Smooth muscle cell (in vitro differentiated cells): Measurements from ENCODE around the gene CIAPIN1. TPM values are rescaled to one million over a fixed set of nuclear protein-coding genes. Genes with fewer than 3 reads are reported as not detected.

Source experiments
- DNase-seq: peaks from one replicate; lab custom pipeline; 2025; ENCODE audit not compliant: unreplicated experiment; lab: John Stamatoyannopoulos, UW
- H2AFZ ChIP-seq: fragments of 200-600 bp; sonication (generic); 2 replicates; pipeline ENCODE4 v1.6.0; 2016; ENCODE audit warnings: antibody characterized with exemption, low read depth, mild to moderate bottlenecking
- H3F3A ChIP-seq: fragments of 200-600 bp; sonication (generic); 2 replicates; pipeline ENCODE4 v1.6.0; 2017; ENCODE audit warnings: antibody characterized with exemption, low read depth
- H3K27ac ChIP-seq: fragments of 200-600 bp; sonication (generic); 2 replicates; pipeline ENCODE4 v1.5.1; 2016; ENCODE audit warnings: low read depth, mild to moderate bottlenecking
- H3K27me3 ChIP-seq: fragments of 200-600 bp; sonication (generic); 2 replicates; pipeline ENCODE4 v1.6.1; 2016; ENCODE audit warnings: low read depth, mild to moderate bottlenecking
- H3K36me3 ChIP-seq: fragments of 200-600 bp; sonication (generic); 2 replicates; pipeline ENCODE4 v1.5.1; 2016; ENCODE audit warnings: low read depth
- H3K4me1 ChIP-seq: fragments of 200-600 bp; sonication (generic); 2 replicates; pipeline ENCODE4 v1.5.1; 2016; ENCODE audit warnings: low read depth
- H3K4me2 ChIP-seq: fragments of 200-600 bp; sonication (generic); 2 replicates; pipeline ENCODE4 v1.6.0; 2016; ENCODE audit warnings: mild to moderate bottlenecking
- H3K4me3 ChIP-seq: fragments of 200-600 bp; sonication (generic); 2 replicates; pipeline ENCODE4 v1.5.1; 2016; ENCODE audit warnings: mild to moderate bottlenecking
- H3K79me2 ChIP-seq: fragments of 200-600 bp; sonication (generic); 2 replicates; pipeline ENCODE4 v1.6.0; 2016; ENCODE audit warnings: low read depth, mild to moderate bottlenecking
- H3K9ac ChIP-seq: fragments of 200-600 bp; sonication (generic); 2 replicates; pipeline ENCODE4 v1.6.0; 2016; ENCODE audit warnings: low read depth
- H3K9me3 ChIP-seq: fragments of 200-600 bp; sonication (generic); replicated peaks from 2 replicates; pipeline ENCODE4 v1.5.1; 2016; ENCODE audit warnings: low read depth
- H4K20me1 ChIP-seq: fragments of 200-600 bp; sonication (generic); 2 replicates; pipeline ENCODE4 v1.6.0; 2016; ENCODE audit warnings: low read depth
- CTCF ChIP-seq: fragments of 200-600 bp; sonication (generic); IDR thresholded peaks from 2 replicates; pipeline ENCODE4 v1.5.1; 2017; ENCODE audit warnings: borderline replicate concordance, mild to moderate bottlenecking, antibody characterized with exemption; ENCODE audit not compliant: insufficient read depth, poor library complexity, severe bottlenecking
- WGBS: methylation state at CpG from one replicate; pipeline ENCODE4 v1.1.7; 2016; ENCODE audit warnings: low lambda C conversion rate; 5-methylcytosine and 5-hydroxymethylcytosine counted together
- polyA plus RNA-seq: library from polyadenylated mRNA; unstranded; fragments of >200 nt; fragmentation: Nextera tagmentation; extraction: Ambion mirVana; gene quantifications from 2 replicates; pipeline ENCODE4 v1.2.1, GENCODE V29; 2016
- total RNA-seq: library from RNA; depleted of rRNA; stranded (reverse); fragments of >200 nt; gene quantifications from 2 replicates; pipeline ENCODE4 v1.2.3, GENCODE V29; 2014

Gene CIAPIN1
- total and polyA plus RNA-seq, 2 experiments from 2014 or later = 36.6 to 58.1 TPM

GRCh38 chr16:57471852-57472664 is 24.9 kb upstream of the CIAPIN1 start:
- H3K4me3 ChIP-seq = no peak overlapping the region
- no peak overlapping the region for H2AFZ ChIP-seq
- H3K79me2 ChIP-seq = peaks cover 11% of the 10 kb centered on the region
- no peak for TF ChIP-seq CTCF
- H3K27me3 ChIP-seq = no peaks in the 10 kb centered on the region
- H3K9me3 ChIP-seq = no peaks in the 10 kb centered on the region
- no peak overlapping the region for H3K9ac ChIP-seq
- peaks cover 5% of the 10 kb centered on the region for H3K36me3 ChIP-seq
- WGBS = 72% methylated on average over 10 of the region's 10 CpGs
- DNase-seq = no peak
- peaks cover 53% of the 10 kb centered on the region for H4K20me1 ChIP-seq
- H3K27ac ChIP-seq = no peak overlapping the region
- H3K4me2 ChIP-seq = no peak overlapping the region
- peaks cover 18% of the 10 kb centered on the region for H3F3A ChIP-seq
- H3K4me1 ChIP-seq = no peaks in the 10 kb centered on the region

- no peak overlapping the region for H3K4me2 ChIP-seq
- no peak for DNase-seq
- no peak overlapping the region for H3K27ac ChIP-seq
- peaks cover 50% of the 10 kb centered on the region for H4K20me1 ChIP-seq
- no peak overlapping the region for H3K4me3 ChIP-seq
- no peak overlapping the region for H3K9ac ChIP-seq
- no peaks in the 10 kb centered on the region for H3K27me3 ChIP-seq
- WGBS = 90% methylated on average over 1 of the region's 1 CpG
- peaks cover 12% of the 10 kb centered on the region for H3K79me2 ChIP-seq
- H3F3A ChIP-seq = peaks cover 13% of the 10 kb centered on the region
- no peak overlapping the region for H2AFZ ChIP-seq
- H3K9me3 ChIP-seq = no peaks in the 10 kb centered on the region
- H3K36me3 ChIP-seq = peaks cover 5% of the 10 kb centered on the region
- TF ChIP-seq CTCF = no peak
- H3K4me1 ChIP-seq = no peaks in the 10 kb centered on the region
Measured at GRCh38 chr16:57471209-57471608, 24.0 kb upstream of the CIAPIN1 start.

- 78% methylated on average over 6 of the region's 6 CpGs for WGBS
- Histone ChIP-seq H4K20me1 (peaks cover 47% of the 10 kb centered on the region), H3K4me1 (no peaks in the 10 kb centered on the region), H3K4me3 (no peak overlapping the region), H3K27ac (no peak overlapping the region), H2AFZ (no peak overlapping the region), H3K79me2 (peaks cover 15% of the 10 kb centered on the region), H3K9ac (no peak overlapping the region), H3K9me3 (no peaks in the 10 kb centered on the region), H3F3A (peaks cover 11% of the 10 kb centered on the region), H3K36me3 (peaks cover 5% of the 10 kb centered on the region), H3K27me3 (no peaks in the 10 kb centered on the region), H3K4me2 (no peak overlapping the region)
- DNase-seq = no peak
- TF ChIP-seq CTCF = no peak
Measured at GRCh38 chr16:57470711-57471110, 23.5 kb upstream of the CIAPIN1 start.

- H3K27ac ChIP-seq = no peak overlapping the region
- H3K27me3 ChIP-seq = no peaks in the 10 kb centered on the region
- peaks cover 22% of the 10 kb centered on the region for H3K79me2 ChIP-seq
- no peak for DNase-seq
- H3K4me3 ChIP-seq = no peak overlapping the region
- WGBS = 86% methylated on average over 9 of the region's 9 CpGs
- no peaks in the 10 kb centered on the region for H3K4me1 ChIP-seq
- H3K9me3 ChIP-seq = no peaks in the 10 kb centered on the region
- TF ChIP-seq CTCF = no peak
- H3K4me2 ChIP-seq = no peak overlapping the region
- H4K20me1 ChIP-seq = peaks cover 53% of the 10 kb centered on the region
- H3K36me3 ChIP-seq = peaks cover 5% of the 10 kb centered on the region
- no peak overlapping the region for H3K9ac ChIP-seq
- H2AFZ ChIP-seq = no peak overlapping the region
- peaks cover 11% of the 10 kb centered on the region for H3F3A ChIP-seq
Measured at GRCh38 chr16:57469917-57470470, 22.8 kb upstream of the CIAPIN1 start.
